Adipose tissue (tissue), 3 donors: ENCODE results near the gene LRP8. TPM values are rescaled to one million over a fixed set of nuclear protein-coding genes. Genes with fewer than 3 reads are reported as not detected.

ENCODE experiments used
- H3K27ac ChIP-seq: one replicate; pipeline ENCODE4 v1.5.1; 2013; ENCODE audit warnings: low read depth, low read length
- WGBS, 3 donors: extraction: QIAGEN DNeasy Blood & Tissue Kit; methylation state at CpG; one replicate each; pipeline ENCODE4 v1.1.7; 2013; 5-methylcytosine and 5-hydroxymethylcytosine counted together
- polyA plus RNA-seq, 3 donors: library from polyadenylated mRNA; stranded (reverse); fragments of 200-250 nt; gene quantifications; one replicate each; pipeline ENCODE4 v1.2.3, GENCODE V29; 2013
- donor health status: healthy with polysubstance abuse.
- donor health status: Bipolar disorder and iron deficiency.
- donor health status: healthy.

Gene LRP8
- polyA plus RNA-seq, 3 donors: 0.67 to 3.1 (median 0.75) TPM

DNA sequence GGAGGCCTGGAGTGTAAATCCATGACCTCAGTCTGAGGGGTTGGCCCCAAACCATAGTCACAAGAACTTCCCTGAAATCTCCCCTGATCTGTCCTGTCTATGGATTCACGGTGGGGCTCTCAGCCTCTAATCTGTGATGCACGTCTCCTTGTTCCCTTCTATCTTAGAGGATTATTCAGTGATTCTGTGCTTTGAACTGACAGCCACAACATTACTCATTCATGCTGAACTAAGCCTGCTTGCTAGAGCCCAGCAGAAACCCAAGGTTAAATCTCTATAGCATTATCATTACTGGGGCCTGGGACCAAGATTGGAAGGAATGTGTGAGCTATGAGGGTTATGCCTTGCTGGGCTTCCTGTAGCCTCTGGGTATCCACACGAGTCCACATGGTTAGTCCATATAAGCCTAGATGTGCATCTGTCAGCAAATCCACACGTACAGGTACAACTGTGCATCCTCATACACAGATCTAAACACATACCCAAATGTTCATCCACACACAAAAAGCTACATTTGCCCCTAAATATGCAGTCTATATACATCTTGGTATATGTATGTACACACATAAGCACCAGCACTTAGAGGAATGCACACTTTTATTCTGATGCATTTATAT, 67.1 kb downstream of the LRP8 start:
- WGBS, 3 donors: 80 to 92% (median 86%) methylated on average over 4 of the region's 4 CpGs
- H3K27ac ChIP-seq: no peak overlapping the region

- H3K27ac ChIP-seq: no peak overlapping the region
- WGBS, 3 donors: 93 to 96% (median 93%) methylated on average over 2 of the region's 2 CpGs
Measured at GRCh38 chr1:53259932-53260331, 67.9 kb downstream of the LRP8 start.

DNA sequence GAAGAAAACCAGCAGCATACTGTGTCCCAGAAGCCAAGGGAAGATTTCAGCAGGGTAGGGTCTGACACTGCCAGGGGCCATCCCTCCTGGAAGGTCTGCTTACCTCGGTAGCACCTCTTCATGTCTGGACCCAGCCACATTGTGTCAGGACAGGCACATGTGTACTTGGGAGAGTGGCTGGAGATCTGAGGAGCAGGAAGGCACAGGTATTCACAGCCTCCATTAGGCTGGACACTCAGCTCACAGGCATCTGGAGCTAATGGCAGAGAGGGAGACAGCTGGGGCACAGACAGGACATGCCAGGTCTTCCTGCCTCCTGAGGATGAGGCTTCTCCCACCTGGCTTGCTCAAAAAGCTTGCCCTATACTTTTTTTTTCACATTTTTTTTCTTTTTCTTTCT, 69.7 kb downstream of the LRP8 start:
- WGBS, 3 donors: 54 to 85% (median 83%) methylated on average over 1 of the region's 1 CpG

GRCh38 chr1:53257454-53258081, 70.3 kb downstream of the LRP8 start:
- 34 to 94% (median 90%) methylated on average over 5 of the region's 5 CpGs for WGBS, 3 donors
- no peak overlapping the region for H3K27ac ChIP-seq

More for the DNA sequence above, 69.7 kb downstream of the LRP8 start:
- no peak overlapping the region for H3K27ac ChIP-seq

DNA sequence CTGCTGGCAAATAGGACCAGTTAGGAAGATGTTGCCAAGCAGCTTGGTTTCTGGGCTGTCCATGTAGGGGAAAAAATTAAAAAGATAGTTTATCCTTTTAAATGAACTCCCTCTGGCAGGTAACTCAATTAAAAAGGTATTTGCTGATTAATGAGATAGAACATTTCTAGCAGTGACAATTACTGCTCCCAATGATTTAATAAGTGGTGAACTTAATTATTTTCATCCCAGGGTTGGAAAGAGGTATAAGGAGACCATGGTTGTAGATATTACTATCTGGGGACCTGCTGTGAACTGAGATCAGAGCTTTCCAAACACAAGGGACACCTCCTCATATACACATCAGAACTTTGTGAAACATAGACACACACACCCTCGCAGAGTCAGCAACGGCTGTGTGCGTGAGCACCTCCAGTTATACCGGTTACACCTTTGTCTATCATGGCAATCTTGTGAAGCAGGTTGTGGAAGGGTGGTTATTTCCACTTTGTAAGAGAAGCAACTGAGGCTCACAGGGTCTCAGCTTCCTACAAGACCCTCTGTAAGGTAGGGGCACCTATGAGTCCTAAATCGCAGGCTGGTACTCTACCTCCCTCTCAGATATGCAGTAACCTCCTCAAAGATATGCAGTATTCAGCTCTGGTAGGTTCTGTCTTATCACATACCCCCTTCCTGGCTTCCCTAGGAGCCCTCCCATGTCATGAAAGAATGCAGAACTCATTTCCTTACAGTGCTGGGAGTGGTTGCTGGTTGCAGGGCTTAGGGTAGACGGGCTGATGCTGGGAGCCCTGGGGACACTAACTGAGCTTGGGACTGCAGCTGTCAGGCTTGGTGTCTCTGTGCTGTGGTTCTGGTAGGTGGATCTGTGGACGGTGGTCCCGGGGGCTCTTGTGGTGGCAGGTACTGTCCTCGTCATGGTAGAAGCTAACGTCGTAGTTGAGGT, 71.1 kb downstream of the LRP8 start:
- WGBS, 3 donors: 76 to 94% (median 93%) methylated on average over 11 of the region's 11 CpGs
- no peak overlapping the region for H3K27ac ChIP-seq

- WGBS, 3 donors: 96 to 98% (median 97%) methylated on average over 4 of the region's 4 CpGs
- no peak overlapping the region for H3K27ac ChIP-seq
Measured at GRCh38 chr1:53255031-53255430, 72.8 kb downstream of the LRP8 start.

DNA sequence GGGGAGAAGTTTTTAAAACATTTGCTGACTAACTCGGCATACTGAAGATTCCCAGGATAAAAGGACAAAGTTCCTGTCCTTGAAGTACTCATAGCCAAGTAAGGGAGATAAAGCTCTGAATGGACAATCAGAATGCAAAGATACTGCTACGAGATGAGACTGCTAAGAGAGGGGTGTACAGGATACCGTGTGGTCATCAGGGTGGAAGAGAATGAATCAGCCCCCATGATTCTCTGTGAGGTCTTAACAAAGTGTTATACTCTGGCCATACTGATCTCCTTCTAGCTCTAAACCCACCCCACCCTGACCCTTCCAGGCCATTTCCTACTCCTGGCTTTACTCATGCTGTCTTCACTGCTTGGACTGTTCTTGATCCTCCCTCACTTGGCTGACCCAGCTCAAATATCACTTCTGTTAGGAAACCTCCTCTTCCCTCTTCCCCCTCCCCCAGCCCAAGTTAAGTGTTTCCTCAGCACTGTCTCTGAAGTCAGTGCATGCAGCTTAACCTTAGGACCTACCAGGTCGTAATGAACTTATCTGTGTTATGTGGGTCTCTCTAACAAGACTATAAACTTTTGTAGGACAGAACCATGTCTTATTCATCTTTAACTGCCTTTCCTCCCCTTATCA, 73.7 kb downstream of the LRP8 start:
- 58 to 76% (median 70%) methylated on average over 4 of the region's 4 CpGs for WGBS, 3 donors
- H3K27ac ChIP-seq: no peak overlapping the region

- H3K27ac ChIP-seq: no peak overlapping the region
- WGBS, 3 donors: 84 to 92% (median 88%) methylated on average over 4 of the region's 4 CpGs
Measured at GRCh38 chr1:53250325-53250724, 77.5 kb downstream of the LRP8 start.

DNA sequence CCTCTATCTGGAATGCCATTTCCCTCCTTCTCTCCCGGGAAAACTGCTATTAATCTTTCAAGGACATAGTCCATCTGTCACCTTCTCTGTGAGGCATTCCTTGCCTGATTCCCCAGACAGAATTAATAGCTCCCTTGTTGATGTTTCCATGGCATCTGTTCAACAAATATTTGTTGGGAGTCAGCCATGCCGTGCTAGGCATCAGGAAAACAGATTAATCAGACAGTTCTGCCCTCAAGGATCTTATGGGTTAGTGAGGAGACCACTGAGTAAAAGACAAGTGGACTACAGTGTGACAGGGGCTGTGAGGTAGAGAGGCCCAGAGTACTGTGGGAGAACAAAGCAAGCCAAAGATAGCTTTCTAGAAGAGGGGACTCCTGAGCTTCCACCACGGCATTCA, 78.2 kb downstream of the LRP8 start:
- H3K27ac ChIP-seq: no peak overlapping the region
- WGBS, 3 donors: 20 to 64% (median 61%) methylated on average over 3 of the region's 3 CpGs

DNA sequence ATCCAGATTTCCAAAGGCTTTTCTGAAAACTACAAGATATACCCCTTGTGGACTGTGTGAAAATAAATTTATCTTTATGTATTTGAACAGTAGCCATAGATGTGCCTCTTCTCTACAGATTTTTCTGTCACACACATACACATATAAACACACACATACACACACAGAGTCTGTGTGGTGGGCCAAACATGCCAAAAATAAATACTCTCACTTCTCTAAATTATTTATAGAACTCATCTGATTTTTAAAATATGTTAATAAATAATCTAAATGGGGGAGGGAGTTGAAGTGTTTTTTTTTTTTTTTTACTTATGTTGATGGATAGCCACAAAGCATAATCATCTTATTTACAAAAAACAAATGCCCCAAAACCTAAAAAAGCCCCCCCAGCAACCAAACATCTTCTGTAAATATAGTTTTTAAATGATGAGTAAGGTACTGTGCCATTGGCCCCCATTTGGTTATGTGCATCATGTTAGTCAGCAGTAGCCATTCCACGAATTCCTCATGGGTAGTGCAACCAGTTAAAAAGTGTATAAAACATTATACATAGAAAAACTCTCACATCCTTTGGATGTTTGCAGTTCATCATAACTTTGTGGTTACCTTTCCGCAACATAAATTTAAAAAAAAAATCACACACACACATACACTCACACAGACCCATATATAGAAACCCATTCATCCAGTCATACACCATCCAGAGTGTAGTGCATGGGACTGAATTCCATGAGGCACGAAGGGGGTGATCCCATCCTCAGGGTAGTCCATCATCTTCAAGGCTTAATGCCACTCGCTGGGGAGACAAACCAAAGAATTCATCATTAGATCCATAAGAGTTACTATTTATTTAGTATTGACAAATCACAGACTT, 81.4 kb downstream of the LRP8 start:
- H3K27ac ChIP-seq: no peak overlapping the region
- 79 to 85% (median 79%) methylated on average over 4 of the region's 4 CpGs for WGBS, 3 donors

GRCh38 chr1:53244141-53244540, 83.7 kb downstream of the LRP8 start:
- no peak overlapping the region for H3K27ac ChIP-seq
- 46 to 62% (median 49%) methylated on average over 4 of the region's 4 CpGs for WGBS, 3 donors

DNA sequence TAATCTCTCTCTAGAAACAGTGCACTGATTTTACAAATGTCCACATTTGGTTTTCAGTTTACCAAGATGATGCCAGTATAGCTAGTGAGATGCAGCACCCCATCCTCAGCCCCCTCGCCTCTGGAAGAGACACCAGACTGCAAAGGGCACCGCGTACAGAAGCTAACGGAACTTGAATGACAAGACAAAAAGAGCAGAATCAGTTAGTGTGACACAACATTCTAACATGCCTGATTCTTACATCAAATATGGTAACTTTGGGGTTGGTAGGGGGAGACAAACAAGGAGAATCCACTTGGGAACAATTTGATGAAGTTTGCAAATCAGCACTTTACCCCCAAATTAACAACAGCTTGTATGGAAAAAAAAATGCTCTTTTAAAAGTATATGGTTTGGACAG, 85.5 kb downstream of the LRP8 start:
- H3K27ac ChIP-seq: no peak overlapping the region
- WGBS, 3 donors: 68 to 78% (median 73%) methylated on average over 4 of the region's 4 CpGs

DNA sequence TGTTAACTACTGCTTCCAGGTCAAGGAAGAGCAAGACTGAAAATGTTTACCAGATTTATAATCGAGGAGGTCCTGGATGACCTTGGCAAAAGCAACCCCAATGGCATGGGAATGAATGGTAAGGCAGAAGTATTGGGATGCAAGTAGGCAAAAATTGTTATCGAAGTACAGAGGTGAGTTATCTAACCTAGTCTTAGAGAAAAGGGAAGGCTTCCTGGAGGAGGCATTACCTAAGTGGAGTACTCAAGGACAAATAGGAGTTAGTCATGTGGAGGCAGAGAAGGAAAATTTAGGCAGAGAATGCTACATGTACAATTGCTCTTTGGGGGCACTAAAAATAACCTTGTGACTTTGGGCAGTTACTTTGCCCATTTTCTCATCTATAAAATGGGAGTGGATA, 86.0 kb downstream of the LRP8 start:
- 80 to 93% (median 93%) methylated on average over 2 of the region's 2 CpGs for WGBS, 3 donors
- no peak overlapping the region for H3K27ac ChIP-seq

GRCh38 chr1:53238197-53239155, 89.4 kb downstream of the LRP8 start, which contains the start of gene MAGOH:
Gene MAGOH (minus strand): TSS chr1:53238518. CDS start chr1:53238448, 70 bp downstream.
- WGBS, 3 donors: 4 to 8% (median 4%) methylated on average over 64 of the region's 64 CpGs
- no peak within 1 kb of the TSS for H3K27ac ChIP-seq

GRCh38 chr1:53237638-53238037, 90.2 kb downstream of the LRP8 start:
- WGBS, 3 donors: 13 to 39% (median 29%) methylated on average over 6 to 8 of the region's 8 CpGs
- H3K27ac ChIP-seq: no peak overlapping the region

GRCh38 chr1:53220962-53221286, 106.9 kb downstream of the LRP8 start:
- 30 to 48% (median 44%) methylated on average over 3 of the region's 3 CpGs for WGBS, 3 donors

More at GRCh38 chr1:53220962-53221286, 106.9 kb downstream of the LRP8 start:
- no peak overlapping the region for H3K27ac ChIP-seq
